H7 (cell line): ENCODE results near the gene EIF5AL1. TPM values are rescaled to one million over a fixed set of nuclear protein-coding genes. Genes with fewer than 3 reads are reported as not detected.
"Not testable (repeated sequence)": the region's sequence is repeated elsewhere in the genome, so short reads cannot be mapped to it uniquely, and the experiment has no call there.

ENCODE experiments used
- DNase-seq: peaks from one replicate; pipeline ENCODE4 v3.0.0; 2012
- H3K27me3 ChIP-seq: 2 replicates; pipeline ENCODE4 v1.6.0; 2011; ENCODE audit warnings: mild to moderate bottlenecking, low read length; ENCODE audit not compliant: control insufficient read depth, insufficient read depth
- H3K36me3 ChIP-seq: replicated peaks from 2 replicates; pipeline ENCODE4 v1.5.1; 2011; ENCODE audit warnings: low read length; ENCODE audit not compliant: control insufficient read depth, insufficient read depth
- H3K4me3 ChIP-seq: 2 replicates; pipeline ENCODE4 v1.5.1; 2011; ENCODE audit warnings: low read depth, mild to moderate bottlenecking, control low read depth, low read length, moderate library complexity; ENCODE audit not compliant: insufficient read depth
- total RNA-seq: library from RNA; depleted of rRNA; stranded (reverse); fragments of >200 nt; shearing (Covaris generic); gene quantifications from 2 replicates; pipeline ENCODE4 v1.2.3, GENCODE V29; 2014; rRNA removed

Gene EIF5AL1
- total RNA-seq = 0.73 and 0.74 TPM in 2 replicates

DNA sequence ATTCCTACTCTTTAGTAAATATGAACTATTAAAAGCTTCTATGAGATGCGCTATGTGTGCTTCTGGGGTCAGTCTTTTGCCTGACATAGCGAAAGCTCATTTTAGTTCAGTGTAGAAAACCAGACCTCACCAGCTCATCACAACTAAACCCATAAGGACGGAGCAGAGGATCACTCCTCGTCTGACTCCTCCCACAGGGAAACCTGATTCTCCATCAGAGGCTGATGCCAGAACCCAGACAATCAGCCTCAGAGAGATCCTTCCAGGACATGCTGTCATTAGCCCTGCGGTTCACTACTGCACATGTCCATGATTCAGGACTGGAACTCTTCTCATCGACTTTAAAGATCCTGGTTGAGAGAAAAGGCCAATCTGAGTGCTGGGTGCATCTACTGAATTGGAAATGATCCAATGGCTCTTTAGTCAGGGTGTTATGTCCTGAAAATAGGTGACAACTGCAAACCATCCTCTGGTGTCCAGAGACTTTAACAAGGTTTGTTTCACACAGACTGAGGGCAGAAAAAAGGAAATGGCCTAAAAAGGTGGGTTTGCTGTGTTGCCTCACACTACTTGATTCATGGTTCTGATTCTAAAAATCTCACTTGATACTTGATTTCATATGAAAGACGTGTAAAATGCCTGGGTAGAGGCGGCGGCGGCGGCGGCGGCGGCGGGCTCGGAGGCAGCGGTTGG lies at the start of gene EIF5AL1:
EIF5AL1 (plus strand) TSS at position 643 of the 693 bp plus-strand sequence. CDS start 117 bp downstream, outside the sequence.
- H3K4me3 ChIP-seq, DNase-seq, H3K27me3 ChIP-seq, H3K36me3 ChIP-seq: not testable (repeated sequence)

DNA sequence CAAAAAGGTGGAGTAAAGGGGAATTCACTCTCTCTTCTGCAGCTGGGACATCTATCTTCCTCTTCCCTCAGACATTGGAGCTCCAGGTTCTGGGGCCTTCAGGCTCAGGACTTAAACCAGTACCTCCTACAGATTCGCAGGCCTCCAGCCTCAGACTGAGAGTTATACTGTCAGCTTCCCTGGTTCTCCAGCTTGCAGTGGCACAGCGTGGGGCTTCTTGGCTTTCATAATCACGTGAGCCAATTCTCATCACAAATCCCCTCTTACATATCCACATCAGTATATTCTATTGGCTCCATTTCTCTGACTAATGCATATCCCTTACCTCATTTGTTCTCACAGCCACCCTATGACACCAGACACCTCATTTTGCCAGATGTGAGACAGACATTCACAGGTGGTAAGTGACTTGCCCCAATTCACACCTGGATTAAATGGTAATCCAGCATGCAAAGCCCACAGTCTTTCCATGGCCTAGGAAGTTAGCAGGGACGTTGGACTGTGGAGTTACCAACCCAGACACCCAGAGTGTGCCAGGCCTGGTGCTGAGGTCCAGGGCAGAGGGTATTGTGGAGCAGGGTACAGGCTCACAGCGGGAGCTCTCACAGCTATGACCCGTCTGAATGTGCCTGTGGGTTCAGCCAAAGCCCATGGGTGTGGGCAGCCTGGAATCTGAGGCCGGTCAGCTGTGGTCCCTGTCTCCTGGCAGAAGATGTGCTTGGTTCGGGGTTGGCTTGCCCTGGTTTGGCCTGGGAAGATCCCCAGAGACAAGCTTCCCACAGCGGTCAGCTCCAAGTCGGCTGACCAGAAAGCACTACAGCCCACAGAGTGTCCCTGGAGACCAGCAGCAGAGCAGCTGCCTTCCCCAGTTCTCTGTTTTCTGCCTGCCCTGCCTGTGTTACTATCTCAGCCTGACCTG lies 48.5 kb upstream of the EIF5AL1 start:
- H3K27me3 ChIP-seq = no peaks in the 10 kb centered on the region; the same call in 1 of the 2 replicates
- H3K4me3 ChIP-seq = no peak overlapping the region
- no peaks in the 10 kb centered on the region for H3K36me3 ChIP-seq
- DNase-seq = no peak

DNA sequence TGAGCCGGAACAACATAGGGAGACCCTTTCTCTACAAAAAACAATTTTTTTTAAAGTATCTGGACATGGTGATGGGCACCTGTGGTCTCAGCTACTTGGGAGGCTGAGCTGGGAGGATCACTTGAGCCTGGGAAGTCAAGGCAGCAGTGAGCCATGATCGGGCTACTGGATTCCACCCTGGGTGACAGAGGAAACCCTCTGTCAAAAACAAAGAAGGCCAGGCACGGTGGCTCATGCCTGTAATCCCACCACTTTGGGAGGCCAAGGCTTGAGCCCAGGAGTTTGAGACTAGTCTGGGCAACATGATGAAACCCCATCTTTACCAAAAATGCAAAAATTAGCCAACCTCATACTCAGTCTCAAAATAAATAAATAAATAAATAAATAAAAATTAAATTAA lies 47.0 kb upstream of the EIF5AL1 start:
- no peak for DNase-seq
- Histone ChIP-seq H3K4me3 (no peak overlapping the region), H3K36me3 (no peaks in the 10 kb centered on the region), H3K27me3 (no peaks in the 10 kb centered on the region)

DNA sequence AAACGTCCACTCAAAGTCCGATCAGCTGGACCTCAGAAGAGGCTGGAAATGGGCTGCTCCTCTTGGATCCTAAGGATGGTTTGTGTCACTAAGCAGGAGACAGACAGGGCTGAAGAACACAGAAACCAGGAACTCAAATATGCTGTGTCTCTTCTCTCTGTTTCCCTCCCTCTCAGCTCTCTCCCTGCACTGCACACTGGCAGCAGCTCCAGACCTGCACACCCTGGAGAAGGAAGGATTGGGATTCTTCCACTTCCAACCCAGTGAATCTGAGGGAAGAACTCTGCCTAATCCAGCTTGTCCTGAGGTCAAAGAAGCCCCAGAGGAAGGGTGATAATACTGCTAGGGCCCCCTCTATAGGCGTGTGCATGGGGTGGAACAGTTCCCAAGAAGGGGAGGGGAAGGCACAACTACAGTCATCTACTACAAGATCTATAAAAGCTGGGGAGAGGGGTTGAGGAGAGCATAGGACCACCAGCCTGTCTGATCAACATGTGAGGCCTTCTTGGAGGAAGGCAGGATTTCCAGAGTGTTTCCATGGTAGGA lies 44.2 kb upstream of the EIF5AL1 start:
- no peak for DNase-seq
- Histone ChIP-seq H3K4me3 (no peak overlapping the region), H3K36me3 (no peaks in the 10 kb centered on the region)

DNA sequence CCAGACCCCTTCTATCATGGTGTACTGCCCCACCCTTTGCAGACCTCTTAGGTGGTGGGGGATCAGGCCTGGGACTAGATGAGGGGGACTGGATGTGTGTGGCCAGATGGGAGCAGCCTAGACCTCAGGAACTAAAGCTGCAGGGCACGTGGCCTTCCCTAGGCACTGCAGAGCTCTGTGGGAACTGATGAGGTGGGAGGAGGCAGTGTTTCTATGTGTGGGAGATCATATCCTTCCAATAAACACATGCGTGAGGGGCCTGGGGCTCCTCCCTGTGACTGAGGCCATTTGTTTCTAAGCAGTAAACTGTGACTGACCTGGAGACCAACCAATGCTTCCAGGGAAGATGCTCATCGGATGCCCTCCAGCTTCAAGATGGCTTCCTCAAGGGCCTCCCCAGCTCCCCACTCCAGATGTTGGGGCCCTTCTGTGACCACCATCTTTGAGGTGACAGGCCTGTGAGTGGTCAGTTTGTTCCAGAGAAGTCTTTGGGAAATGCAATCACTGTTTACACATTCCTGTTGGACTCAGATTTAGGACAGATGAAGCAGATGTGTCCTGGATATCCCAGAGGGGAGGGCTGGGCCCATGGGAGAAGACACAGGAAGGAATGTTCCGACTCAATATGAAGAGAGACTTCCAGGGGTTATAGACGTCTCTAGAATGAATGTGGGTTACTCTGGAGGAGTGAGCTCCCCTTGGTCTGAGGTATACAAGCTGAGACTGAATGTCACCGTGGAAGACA lies 43.3 kb upstream of the EIF5AL1 start:
- no peak overlapping the region for H3K4me3 ChIP-seq
- H3K27me3 ChIP-seq = no peaks in the 10 kb centered on the region
- no peaks in the 10 kb centered on the region for H3K36me3 ChIP-seq
- no peak for DNase-seq

More for the DNA sequence above, 44.2 kb upstream of the EIF5AL1 start:
- H3K27me3 ChIP-seq = no peaks in the 10 kb centered on the region

DNA sequence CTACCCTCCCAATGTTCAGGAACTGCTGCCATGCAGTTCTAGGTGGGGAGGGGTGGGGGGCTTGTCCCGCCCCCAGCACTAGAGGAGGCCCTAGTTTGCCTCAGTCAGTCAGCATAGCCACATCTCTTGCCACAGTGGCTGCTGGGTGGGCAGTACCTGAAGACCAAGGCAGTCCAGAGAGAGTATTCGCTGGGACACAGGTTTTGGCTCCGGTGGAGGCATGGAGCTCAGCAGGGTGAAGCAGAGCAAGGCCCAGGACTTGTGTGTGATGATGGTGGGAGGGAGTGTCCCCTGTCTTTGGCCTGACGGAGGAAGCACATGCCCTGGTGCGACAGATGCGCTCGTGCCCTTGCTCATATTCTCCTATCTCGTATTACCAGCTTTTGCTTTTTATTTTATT lies 42.2 kb upstream of the EIF5AL1 start:
- no peak overlapping the region for H3K4me3 ChIP-seq
- H3K27me3 ChIP-seq = no peaks in the 10 kb centered on the region
- DNase-seq = no peak
- no peaks in the 10 kb centered on the region for H3K36me3 ChIP-seq

DNA sequence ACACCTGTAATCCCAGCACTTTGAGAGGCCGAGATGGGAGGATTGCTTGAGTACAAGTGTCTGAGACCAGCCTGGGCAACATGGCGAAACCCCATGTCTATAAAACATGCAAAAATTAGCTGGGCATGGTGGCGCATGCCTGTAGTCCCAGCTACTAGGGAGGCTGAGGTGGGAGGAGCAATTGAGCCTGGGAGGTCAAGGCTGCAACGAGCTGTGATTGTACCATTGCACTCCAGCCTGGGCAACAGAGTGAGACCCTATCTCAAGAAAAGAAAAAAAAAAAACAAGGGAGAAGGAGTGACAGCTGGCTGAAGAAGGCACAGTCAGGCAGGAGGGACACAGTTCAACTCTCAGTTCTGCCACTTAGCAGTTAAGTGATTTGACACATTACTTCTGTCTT lies 40.6 kb upstream of the EIF5AL1 start:
- DNase-seq = no peak
- Histone ChIP-seq H3K4me3 (no peak overlapping the region), H3K27me3 (no peaks in the 10 kb centered on the region; the same call in 1 of the 2 replicates), H3K36me3 (no peaks in the 10 kb centered on the region)

- Histone ChIP-seq H3K36me3 (no peaks in the 10 kb centered on the region), H3K27me3 (no peaks in the 10 kb centered on the region; the same call in 1 of the 2 replicates), H3K4me3 (no peak overlapping the region)
- DNase-seq = no peak
These were observed 39.9 kb upstream of the EIF5AL1 start for GRCh38 chr10:79472449-79472848.

DNA sequence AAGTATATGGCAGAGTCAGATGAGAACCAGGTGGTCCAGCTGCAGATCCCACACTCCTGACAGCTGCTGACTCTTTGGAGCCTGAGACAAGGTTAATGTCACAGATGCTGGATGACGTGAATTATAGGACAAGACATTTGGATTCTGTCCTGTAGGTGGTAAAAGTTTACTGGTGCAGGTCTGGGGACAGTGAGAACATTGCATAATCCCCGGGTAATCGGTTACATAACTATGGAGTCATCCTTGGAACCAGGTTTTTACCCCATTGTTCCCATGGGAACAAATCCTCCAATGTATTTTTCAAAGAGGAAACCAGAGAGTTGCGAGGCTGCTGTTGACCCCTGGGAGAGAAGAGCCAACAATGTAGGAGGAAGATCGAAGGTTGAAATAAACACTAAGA lies 39.4 kb upstream of the EIF5AL1 start:
- Histone ChIP-seq H3K4me3 (no peak overlapping the region), H3K27me3 (no peaks in the 10 kb centered on the region; the same call in 1 of the 2 replicates), H3K36me3 (no peaks in the 10 kb centered on the region)
- no peak for DNase-seq

- DNase-seq = no peak
These were observed 38.7 kb upstream of the EIF5AL1 start for GRCh38 chr10:79473496-79474095.

DNA sequence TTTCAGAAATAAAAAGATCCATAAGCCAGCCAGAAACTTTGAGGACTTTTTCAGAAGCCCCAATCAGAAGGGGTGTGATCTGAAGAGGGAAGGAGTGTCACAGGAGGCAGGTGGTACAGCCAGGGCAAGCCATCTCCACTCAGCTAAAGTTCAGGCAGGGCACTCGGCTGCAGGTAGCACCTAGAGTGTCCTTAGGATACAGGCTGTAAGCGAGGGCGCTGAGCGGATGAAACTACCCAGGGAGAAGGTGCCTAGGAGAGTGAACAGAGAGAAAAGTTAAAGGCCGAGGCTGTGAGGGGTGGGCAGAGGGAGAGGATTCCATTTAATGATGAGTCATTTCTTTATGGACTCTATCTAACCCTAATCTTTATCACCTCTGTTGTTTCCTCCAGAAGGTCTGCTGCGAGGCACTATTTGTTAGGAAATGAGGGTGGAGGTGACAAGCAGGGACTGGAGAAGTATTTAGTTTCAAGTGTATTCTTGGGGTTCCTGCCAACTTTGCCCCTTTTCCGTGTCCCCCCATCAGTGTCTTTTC lies 37.1 kb upstream of the EIF5AL1 start:
- Histone ChIP-seq H3K4me3 (no peak overlapping the region), H3K36me3 (no peaks in the 10 kb centered on the region), H3K27me3 (no peaks in the 10 kb centered on the region; the same call in 1 of the 2 replicates)
- DNase-seq = no peak

More at GRCh38 chr10:79473496-79474095, 38.7 kb upstream of the EIF5AL1 start:
- no peak overlapping the region for H3K4me3 ChIP-seq
- H3K36me3 ChIP-seq = no peaks in the 10 kb centered on the region
- H3K27me3 ChIP-seq = no peaks in the 10 kb centered on the region; the same call in 1 of the 2 replicates

GRCh38 chr10:79475877-79476276 lies 36.5 kb upstream of the EIF5AL1 start:
- Histone ChIP-seq H3K36me3 (no peaks in the 10 kb centered on the region), H3K27me3 (no peaks in the 10 kb centered on the region; the same call in 1 of the 2 replicates), H3K4me3 (no peak overlapping the region)
- no peak for DNase-seq

DNA sequence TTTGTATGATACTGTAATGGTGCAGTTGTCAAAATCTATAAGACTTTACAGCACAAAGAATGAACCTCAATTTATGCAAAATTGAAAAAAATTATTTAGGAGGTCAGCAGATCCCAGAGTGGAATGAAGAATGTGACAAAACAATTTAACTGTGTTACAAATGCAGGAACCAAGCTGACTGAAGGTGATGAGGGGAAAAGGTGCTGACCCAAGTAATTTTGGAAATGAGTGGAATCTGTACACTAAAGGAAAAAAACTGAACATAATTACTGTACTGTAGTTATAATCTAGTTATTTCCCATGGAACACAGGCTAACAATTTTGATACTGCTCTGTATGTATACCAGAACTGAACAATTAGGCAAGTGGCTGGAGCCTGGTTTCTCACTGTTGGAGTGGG lies 35.7 kb upstream of the EIF5AL1 start:
- no peak for DNase-seq
- Histone ChIP-seq H3K27me3 (no peaks in the 10 kb centered on the region; the same call in 1 of the 2 replicates), H3K36me3 (no peaks in the 10 kb centered on the region), H3K4me3 (no peak overlapping the region)
